ENCODE data around the gene FSTL5. TPM values are rescaled to one million over a fixed set of nuclear protein-coding genes. Genes with fewer than 3 reads are reported as not detected.

Gene FSTL5
- polyA plus RNA-seq, 3 donors = not detected

DNA sequence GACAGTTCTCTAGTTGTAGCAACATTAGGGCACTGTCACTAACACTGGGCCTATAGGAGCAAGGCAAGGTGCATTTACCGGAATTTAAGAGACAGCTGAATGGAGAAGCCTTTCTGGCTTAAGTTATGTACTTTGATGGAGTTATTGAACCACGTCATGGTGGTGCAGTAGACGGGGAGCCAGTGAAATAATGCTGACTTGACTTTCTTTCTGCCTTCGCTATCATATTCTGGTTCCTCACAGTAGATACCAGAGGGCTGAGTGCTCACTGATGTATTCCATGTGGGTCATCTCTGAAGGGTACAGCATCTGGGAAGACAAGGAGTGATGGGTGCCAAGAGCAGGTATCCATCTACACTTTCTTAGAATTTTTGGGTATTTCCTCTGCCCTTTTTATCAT lies 802.8 kb downstream of the FSTL5 start:
- no peak overlapping the region for H3K27ac Mint-ChIP-seq
- 87% methylated on average over 4 of the region's 4 CpGs for WGBS (ENCODE audit: insufficient coverage)

DNA sequence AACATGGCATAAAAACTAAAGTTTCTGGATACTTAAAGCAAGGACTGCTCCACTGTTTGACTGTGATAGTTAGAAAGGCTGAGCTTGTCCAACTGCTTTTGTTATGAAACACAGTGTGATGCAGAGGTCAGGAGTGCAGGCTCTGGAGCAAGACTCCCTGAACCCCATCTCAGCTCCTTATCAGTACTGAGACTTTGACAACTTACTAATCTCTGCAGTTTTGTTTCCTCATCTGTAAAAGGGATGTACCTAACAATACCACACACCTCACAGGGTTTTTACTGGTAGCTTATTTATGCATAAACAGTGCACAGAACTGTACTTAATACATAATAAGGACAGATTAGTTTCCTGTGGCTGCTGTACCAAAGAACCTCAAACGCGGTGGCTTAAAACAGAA lies 804.3 kb downstream of the FSTL5 start:
- no peak overlapping the region for H2AFZ ChIP-seq (ENCODE audit: insufficient read depth, low read depth, low read length, poor library complexity, severe bottlenecking)
- no peaks in the 10 kb centered on the region for H3K4me1 ChIP-seq (ENCODE audit: control insufficient read depth in 1 of 2, insufficient read depth in 2 of 2, low read length in 2 of 2)
- H3K79me2 ChIP-seq (ENCODE audit: insufficient read depth, low read length) = no peaks in the 10 kb centered on the region
- no peak overlapping the region for H3K27ac ChIP-seq (ENCODE audit: low read depth in 1 of 2, low read length in 2 of 2)
- TF ChIP-seq, protein P1, sequence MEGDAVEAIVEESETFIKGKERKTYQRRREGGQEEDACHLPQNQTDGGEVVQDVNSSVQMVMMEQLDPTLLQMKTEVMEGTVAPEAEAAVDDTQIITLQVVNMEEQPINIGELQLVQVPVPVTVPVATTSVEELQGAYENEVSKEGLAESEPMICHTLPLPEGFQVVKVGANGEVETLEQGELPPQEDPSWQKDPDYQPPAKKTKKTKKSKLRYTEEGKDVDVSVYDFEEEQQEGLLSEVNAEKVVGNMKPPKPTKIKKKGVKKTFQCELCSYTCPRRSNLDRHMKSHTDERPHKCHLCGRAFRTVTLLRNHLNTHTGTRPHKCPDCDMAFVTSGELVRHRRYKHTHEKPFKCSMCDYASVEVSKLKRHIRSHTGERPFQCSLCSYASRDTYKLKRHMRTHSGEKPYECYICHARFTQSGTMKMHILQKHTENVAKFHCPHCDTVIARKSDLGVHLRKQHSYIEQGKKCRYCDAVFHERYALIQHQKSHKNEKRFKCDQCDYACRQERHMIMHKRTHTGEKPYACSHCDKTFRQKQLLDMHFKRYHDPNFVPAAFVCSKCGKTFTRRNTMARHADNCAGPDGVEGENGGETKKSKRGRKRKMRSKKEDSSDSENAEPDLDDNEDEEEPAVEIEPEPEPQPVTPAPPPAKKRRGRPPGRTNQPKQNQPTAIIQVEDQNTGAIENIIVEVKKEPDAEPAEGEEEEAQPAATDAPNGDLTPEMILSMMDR (IDR thresholded peaks at IDR 0.05) = no peak
- no peaks in the 10 kb centered on the region for H3K27me3 ChIP-seq (ENCODE audit: control insufficient read depth in 2 of 2, insufficient read depth in 2 of 2, low read length in 2 of 2)
- 92% methylated on average over 2 of the region's 2 CpGs for WGBS (ENCODE audit: insufficient coverage)
- Mint-ChIP-seq H3K36me3 (no peaks in the 10 kb centered on the region), H3K27me3 (ENCODE audit: low read depth in 3 of 3) (peaks cover 0 to 1% (median 0%) of the 10 kb centered on the region in 3 donors), H3K9me3 (peaks cover 0 to 4% (median 0%) of the 10 kb centered on the region in 7 donors), H3K27ac (no peak overlapping the region), H3K4me3 (no peak overlapping the region), H3K4me1 (no peaks in the 10 kb centered on the region)
- intact Hi-C loops (cut with micrococcal nuclease) = no loop called here
- no peaks in the 10 kb centered on the region for H4K20me1 ChIP-seq (ENCODE audit: insufficient read depth, low read length)
- H3K4me2 ChIP-seq (replicated peaks; ENCODE audit: extremely low read depth, low read length, poor library complexity, severe bottlenecking) = no peak overlapping the region
- DNase-seq = no peak
- H3K36me3 ChIP-seq (replicated peaks in 1 of 2; ENCODE audit: control insufficient read depth in 1 of 2, insufficient read depth in 2 of 2, low read length in 2 of 2) = no peaks in the 10 kb centered on the region
- no peak overlapping the region for H3K4me3 ChIP-seq (replicated peaks in 1 of 3; ENCODE audit: low read depth in 2 of 3, low read length in 3 of 3)
- no peak overlapping the region for H3K9ac ChIP-seq (ENCODE audit: insufficient read depth, low read length, poor library complexity, severe bottlenecking)
- no peaks in the 10 kb centered on the region for H3K9me3 ChIP-seq (replicated peaks in 1 of 2; ENCODE audit: control insufficient read depth in 1 of 2, insufficient read depth in 1 of 2, low read length in 2 of 2)

More for the DNA sequence above, 802.8 kb downstream of the FSTL5 start:
- H3K27me3 ChIP-seq (ENCODE audit: control insufficient read depth in 2 of 2, insufficient read depth in 2 of 2, low read length in 2 of 2) = no peaks in the 10 kb centered on the region
- H3K4me3 ChIP-seq (replicated peaks in 1 of 3; ENCODE audit: low read depth in 2 of 3, low read length in 3 of 3) = no peak overlapping the region
- no peaks in the 10 kb centered on the region for H3K4me1 ChIP-seq (ENCODE audit: control insufficient read depth in 1 of 2, insufficient read depth in 2 of 2, low read length in 2 of 2)
- no peaks in the 10 kb centered on the region for H3K79me2 ChIP-seq (ENCODE audit: insufficient read depth, low read length)
- H3K36me3 ChIP-seq (replicated peaks in 1 of 2; ENCODE audit: control insufficient read depth in 1 of 2, insufficient read depth in 2 of 2, low read length in 2 of 2) = no peaks in the 10 kb centered on the region
- no peak for DNase-seq
- no peak overlapping the region for H3K27ac ChIP-seq (ENCODE audit: low read depth in 1 of 2, low read length in 2 of 2)
- no peaks in the 10 kb centered on the region for H4K20me1 ChIP-seq (ENCODE audit: insufficient read depth, low read length)
- Mint-ChIP-seq H3K36me3 (no peaks in the 10 kb centered on the region), H3K9me3 (peaks cover 0 to 4% (median 0%) of the 10 kb centered on the region in 7 donors), H3K4me3 (no peak overlapping the region), H3K4me1 (no peaks in the 10 kb centered on the region), H3K27me3 (ENCODE audit: low read depth in 3 of 3) (peaks cover 0 to 1% (median 0%) of the 10 kb centered on the region in 3 donors)
- no peaks in the 10 kb centered on the region for H3K9me3 ChIP-seq (replicated peaks in 1 of 2; ENCODE audit: control insufficient read depth in 1 of 2, insufficient read depth in 1 of 2, low read length in 2 of 2)
- H2AFZ ChIP-seq (ENCODE audit: insufficient read depth, low read depth, low read length, poor library complexity, severe bottlenecking) = no peak overlapping the region
- intact Hi-C loops (cut with micrococcal nuclease) = no loop called here
- no peak overlapping the region for H3K4me2 ChIP-seq (replicated peaks; ENCODE audit: extremely low read depth, low read length, poor library complexity, severe bottlenecking)
- no peak overlapping the region for H3K9ac ChIP-seq (ENCODE audit: insufficient read depth, low read length, poor library complexity, severe bottlenecking)
- TF ChIP-seq, protein P1 (IDR thresholded peaks at IDR 0.05) = no peak
